ENCODE data around the gene HOXD1. TPM values are rescaled to one million over a fixed set of nuclear protein-coding genes. Genes with fewer than 3 reads are reported as not detected.

HOXD1 gene
- total RNA-seq, 6 experiments from 2014 or later: not detected

DNA sequence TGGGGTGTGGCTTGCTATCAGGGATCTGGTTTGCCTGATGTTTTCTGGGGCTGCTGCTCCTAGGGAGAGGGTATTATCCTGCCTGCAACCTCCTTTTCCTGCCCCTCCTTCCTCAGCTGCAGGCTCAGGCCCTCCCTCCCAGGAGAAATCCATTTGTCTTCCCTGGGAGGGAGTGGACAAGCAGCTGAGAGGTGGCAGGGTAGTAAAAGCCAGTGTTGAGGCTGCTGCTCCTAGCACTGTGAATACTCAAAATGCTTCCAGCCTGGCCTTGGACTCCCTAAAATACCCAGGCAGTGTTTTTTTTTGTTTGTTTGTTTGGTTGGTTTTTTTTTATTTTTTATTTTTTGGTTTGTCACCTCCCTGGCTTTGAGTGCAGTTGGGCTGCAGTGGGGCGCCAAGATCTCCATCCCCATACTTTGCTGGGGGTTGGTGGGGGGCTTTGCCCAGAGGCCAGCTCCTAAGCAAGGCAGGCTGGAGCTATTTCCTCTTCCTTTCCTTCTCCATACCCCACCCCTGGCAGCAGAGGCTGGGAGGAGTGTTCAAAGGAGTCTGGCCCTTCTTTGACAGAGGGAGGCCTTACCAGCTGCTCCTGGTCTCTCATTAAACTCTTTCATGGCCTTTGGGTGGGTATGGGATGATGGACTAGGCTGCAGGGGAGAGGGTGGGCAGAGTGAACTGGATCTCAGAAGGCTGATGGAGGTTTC lies 17.7 kb upstream of the HOXD1 start:
- H3K4me1 Mint-ChIP-seq (ENCODE audit: low read depth): no peaks in the 10 kb centered on the region
- peaks cover 5% of the 10 kb centered on the region; the same call in 1 of the 2 replicates for H3K36me3 Mint-ChIP-seq (ENCODE audit: low read depth)
- H3K27ac Mint-ChIP-seq: no peak overlapping the region
- H3K27me3 Mint-ChIP-seq (ENCODE audit: insufficient read depth): peaks cover 54% of the 10 kb centered on the region
- no peak overlapping the region for H3K4me3 Mint-ChIP-seq
- no peak for DNase-seq
- H3K9me3 Mint-ChIP-seq: no peaks in the 10 kb centered on the region
- TF ChIP-seq, protein P1, sequence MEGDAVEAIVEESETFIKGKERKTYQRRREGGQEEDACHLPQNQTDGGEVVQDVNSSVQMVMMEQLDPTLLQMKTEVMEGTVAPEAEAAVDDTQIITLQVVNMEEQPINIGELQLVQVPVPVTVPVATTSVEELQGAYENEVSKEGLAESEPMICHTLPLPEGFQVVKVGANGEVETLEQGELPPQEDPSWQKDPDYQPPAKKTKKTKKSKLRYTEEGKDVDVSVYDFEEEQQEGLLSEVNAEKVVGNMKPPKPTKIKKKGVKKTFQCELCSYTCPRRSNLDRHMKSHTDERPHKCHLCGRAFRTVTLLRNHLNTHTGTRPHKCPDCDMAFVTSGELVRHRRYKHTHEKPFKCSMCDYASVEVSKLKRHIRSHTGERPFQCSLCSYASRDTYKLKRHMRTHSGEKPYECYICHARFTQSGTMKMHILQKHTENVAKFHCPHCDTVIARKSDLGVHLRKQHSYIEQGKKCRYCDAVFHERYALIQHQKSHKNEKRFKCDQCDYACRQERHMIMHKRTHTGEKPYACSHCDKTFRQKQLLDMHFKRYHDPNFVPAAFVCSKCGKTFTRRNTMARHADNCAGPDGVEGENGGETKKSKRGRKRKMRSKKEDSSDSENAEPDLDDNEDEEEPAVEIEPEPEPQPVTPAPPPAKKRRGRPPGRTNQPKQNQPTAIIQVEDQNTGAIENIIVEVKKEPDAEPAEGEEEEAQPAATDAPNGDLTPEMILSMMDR (IDR thresholded peaks at IDR 0.05): no peak

DNA sequence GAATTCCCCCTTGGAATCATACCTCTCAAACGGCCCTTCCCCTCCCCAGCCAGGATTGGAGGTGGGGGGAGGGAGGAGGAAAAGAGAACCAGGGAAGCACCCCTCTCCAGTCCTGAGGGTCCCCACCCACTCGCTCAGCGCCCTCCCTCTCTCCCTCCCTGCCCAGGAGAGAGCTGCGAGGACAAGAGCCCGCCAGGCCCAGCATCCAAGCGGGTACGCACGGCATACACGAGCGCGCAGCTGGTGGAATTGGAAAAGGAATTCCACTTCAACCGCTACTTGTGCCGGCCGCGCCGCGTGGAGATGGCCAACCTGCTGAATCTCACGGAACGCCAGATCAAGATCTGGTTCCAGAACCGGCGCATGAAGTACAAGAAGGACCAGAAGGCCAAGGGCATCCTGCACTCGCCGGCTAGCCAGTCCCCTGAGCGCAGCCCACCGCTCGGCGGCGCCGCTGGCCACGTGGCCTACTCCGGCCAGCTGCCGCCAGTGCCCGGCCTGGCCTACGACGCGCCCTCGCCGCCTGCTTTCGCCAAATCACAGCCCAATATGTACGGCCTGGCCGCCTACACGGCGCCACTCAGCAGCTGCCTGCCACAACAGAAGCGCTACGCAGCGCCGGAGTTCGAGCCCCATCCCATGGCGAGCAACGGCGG lies 17.0 kb upstream of the HOXD1 start:
- H3K27ac Mint-ChIP-seq: no peak overlapping the region
- peaks cover 54% of the 10 kb centered on the region for H3K27me3 Mint-ChIP-seq (ENCODE audit: insufficient read depth)
- H3K9me3 Mint-ChIP-seq: no peaks in the 10 kb centered on the region
- DNase-seq: no peak
- TF ChIP-seq, protein P1 (IDR thresholded peaks at IDR 0.05): no peak
- H3K4me3 Mint-ChIP-seq: no peak overlapping the region
- H3K4me1 Mint-ChIP-seq (ENCODE audit: low read depth): no peaks in the 10 kb centered on the region
- peaks cover 5% of the 10 kb centered on the region; the same call in 1 of the 2 replicates for H3K36me3 Mint-ChIP-seq (ENCODE audit: low read depth)

DNA sequence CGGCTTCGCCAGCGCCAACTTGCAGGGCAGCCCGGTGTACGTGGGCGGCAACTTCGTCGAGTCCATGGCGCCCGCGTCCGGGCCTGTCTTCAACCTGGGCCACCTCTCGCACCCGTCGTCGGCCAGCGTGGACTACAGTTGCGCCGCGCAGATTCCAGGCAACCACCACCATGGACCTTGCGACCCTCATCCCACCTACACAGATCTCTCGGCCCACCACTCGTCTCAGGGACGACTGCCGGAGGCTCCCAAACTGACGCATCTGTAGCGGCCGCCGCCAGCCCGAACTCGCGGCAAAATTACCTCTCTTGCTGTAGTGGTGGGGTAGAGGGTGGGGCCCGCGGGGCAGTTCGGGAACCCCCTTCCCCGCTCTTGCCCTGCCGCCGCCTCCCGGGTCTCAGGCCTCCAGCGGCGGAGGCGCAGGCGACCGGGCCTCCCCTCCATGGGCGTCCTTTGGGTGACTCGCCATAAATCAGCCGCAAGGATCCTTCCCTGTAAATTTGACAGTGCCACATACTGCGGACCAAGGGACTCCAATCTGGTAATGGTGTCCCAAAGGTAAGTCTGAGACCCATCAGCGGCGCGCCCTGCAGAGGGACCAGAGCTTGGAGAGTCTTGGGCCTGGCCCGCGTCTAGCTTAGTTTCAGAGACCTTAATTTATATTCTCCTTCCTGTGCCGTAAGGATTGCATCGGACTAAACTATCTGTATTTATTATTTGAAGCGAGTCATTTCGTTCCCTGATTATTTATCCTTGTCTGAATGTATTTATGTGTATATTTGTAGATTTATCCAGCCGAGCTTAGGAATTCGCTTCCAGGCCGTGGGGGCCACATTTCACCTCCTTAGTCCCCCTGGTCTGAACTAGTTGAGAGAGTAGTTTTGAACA lies 16.2 kb upstream of the HOXD1 start:
- H3K27me3 Mint-ChIP-seq (ENCODE audit: insufficient read depth): peaks cover 52% of the 10 kb centered on the region
- no peak overlapping the region for H3K27ac Mint-ChIP-seq
- H3K4me1 Mint-ChIP-seq (ENCODE audit: low read depth): no peaks in the 10 kb centered on the region
- DNase-seq: no peak
- TF ChIP-seq, protein P1 (IDR thresholded peaks at IDR 0.05): no peak
- peaks cover 5% of the 10 kb centered on the region; the same call in 1 of the 2 replicates for H3K36me3 Mint-ChIP-seq (ENCODE audit: low read depth)
- H3K9me3 Mint-ChIP-seq: 0 out of 2 replicates have a peak, but pooled peaks cover 1% of the 10 kb centered on the region
- no peak overlapping the region for H3K4me3 Mint-ChIP-seq

DNA sequence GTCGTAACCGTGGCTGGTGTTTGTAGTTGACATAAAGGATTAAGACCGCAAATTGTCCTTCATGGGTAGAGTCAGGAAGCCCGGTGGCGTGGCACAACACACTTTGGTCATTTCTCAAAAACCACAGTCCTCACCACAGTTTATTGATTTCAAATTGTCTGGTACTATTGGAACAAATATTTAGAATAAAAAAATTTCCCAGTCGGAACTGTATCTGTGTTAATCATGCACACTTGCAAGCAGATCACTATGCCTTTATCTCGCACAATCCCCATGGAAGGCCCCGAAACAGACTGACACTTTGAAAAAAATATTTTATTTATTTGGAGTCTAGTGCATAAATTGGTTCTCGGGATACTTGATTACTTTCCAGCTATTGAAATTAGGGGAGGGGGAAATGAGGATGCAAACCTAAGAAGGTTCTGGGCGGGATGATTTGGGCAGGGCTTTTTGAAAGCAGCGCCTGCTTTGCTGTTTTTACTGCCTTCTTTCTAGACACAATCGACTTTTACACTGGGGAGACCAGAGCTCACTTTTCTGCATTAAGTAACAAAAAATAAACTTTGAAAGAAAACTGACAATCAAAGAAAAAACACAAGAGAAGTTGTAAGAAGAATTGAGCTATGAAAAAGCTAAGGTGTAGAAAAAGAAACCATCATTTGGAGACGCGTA lies 15.4 kb upstream of the HOXD1 start:
- Mint-ChIP-seq H3K4me1 (ENCODE audit: low read depth) (no peaks in the 10 kb centered on the region), H3K27me3 (ENCODE audit: insufficient read depth) (peaks cover 57% of the 10 kb centered on the region), H3K9me3 (0 out of 2 replicates have a peak, but pooled peaks cover 3% of the 10 kb centered on the region)

More for the DNA sequence above, 15.4 kb upstream of the HOXD1 start:
- H3K36me3 Mint-ChIP-seq (ENCODE audit: low read depth): peaks cover 5% of the 10 kb centered on the region; the same call in 1 of the 2 replicates
- H3K4me3 Mint-ChIP-seq: no peak overlapping the region
- TF ChIP-seq, protein P1 (IDR thresholded peaks at IDR 0.05): no peak
- no peak overlapping the region for H3K27ac Mint-ChIP-seq
- no peak for DNase-seq
